Stimulated activated CD4-positive, alpha-beta T cell treated with anti-CD3 and anti-CD28 coated beads, Interleukin-4, amount 100 ng/mL, for 1 hour (primary cell): ENCODE measurements around the gene DACT3.
"Not testable (repeated sequence)": the region's sequence is repeated elsewhere in the genome, so short reads cannot be mapped to it uniquely, and the experiment has no call there.

ENCODE experiments used
- DNase-seq: peaks from one replicate; pipeline ENCODE4 v3.0.0-alpha.2; 2020

The DACT3 gene

DNA sequence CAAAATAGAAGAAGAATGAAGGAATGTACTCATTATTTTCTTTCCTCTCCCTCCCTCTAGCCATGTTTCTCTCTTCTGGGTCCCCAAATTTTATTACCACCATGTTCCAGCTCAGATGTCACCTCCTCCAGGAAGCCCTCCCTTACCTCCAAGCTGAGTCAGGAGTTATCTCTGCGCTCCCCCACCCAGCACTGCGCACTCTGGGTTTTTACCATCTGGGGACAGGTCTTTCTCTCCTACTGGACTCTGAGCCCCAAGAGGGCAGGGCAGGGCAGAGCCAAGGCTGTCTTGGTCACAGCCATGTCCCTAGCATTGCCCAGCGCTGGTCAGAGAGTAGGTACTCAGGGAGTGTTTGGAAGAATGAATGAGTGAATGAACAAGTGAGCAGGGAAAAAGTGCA lies 27.9 kb downstream of the DACT3 start:
- no peak for DNase-seq

- no peak for DNase-seq
Observed at GRCh38 chr19:46631481-46631880, 29.5 kb downstream of the DACT3 start.

GRCh38 chr19:46630586-46631205 lies 30.3 kb downstream of the DACT3 start:
- DNase-seq = no peak

DNA sequence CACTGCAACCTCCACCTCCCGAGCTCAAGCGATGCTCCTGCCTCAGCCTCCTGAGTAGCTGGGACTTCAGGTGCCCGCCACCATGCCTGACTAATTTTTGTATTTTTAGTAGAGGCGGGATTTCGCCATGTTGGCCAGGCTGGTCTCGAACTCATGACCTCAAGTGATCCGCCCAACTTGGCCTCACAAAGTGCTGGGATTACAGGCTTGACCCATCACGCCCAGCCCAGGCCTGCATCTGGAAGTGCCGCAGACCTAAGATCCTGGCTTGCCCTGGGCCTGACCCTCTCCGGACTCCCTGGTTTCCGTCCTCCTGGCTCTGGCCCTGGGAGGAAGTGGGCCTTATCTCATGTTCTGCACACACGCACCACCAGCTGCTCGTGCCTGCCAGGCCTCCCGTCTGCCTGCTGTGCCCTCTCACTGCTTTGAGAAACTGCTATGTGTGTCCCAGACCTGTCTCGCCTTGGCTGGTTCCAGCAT lies 31.4 kb downstream of the DACT3 start:
- DNase-seq = no peak

GRCh38 chr19:46628970-46629369 lies 32.0 kb downstream of the DACT3 start:
- DNase-seq = not testable (repeated sequence)

DNA sequence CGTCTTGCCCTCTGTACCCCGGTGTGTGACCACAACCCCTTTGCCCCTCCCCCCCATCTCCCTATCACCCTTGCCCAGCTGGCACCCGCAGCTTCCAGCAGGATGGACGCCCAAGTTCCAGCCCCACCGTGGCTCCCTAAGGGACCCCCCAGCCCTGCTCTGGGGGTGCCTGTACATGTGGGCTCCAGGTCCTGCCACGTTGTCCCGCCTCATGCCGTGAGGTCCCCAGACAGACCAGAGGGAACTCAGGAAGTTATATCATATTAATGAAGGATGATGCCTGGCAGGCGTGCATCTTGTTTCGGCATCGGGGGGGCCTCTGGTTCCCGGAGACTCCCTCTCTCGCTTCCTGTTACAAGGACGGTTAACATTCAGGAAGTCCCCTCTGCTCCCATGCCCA lies 34.5 kb downstream of the DACT3 start:
- no peak for DNase-seq

DNA sequence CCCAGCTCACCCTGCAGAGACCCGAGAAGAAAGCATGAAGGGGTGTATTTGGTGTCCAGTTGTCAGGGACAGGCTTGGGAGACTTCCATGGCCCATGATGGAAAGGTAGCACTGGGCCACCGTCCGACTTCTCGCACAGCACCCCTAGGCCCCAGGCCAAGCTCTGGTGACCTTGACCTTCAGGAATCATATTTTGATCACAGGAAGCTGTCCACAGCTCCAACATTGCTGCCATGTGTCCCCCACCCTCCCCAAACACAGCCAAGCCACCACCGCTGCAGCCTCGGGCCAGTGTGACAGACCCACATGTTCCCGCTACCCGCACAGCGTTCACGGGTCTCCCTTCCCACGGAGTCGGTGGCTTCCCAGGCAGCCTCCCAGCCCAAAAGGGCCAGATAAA lies 35.3 kb downstream of the DACT3 start:
- no peak for DNase-seq

DNA sequence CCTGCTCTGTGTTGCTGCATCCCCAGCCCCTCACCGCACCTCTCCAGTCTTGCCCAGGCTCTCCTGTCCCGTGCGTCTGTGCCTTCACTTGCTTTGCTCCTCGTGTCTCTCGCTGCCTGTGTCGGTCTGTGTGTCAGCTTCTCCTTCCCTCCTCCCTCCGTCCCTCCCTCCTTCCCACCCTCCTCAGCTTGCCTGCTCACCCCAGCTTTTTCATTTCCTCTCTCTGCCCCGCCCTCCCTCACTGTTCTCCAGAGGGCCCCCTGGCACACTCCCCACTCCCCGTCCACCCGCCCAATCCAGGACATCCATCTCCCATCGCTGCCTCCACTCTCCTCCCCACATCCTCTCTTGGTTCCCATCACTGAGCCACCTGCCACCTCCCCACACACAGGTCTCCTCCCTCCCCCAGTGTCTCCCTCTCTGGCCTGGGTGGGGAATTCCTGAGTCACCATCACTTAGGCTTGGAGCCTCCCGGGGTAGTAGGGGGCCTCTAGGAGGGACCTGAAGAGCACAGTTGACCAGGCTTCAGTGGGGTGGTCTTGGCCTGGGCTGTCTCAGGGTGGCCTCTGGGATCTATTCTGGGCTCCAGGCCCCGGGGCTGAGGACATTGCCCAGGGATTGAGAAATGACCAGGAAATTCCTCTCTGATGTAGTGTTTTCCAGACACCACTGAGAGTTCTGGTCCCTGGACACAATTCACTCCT lies 35.9 kb downstream of the DACT3 start, which contains the start of gene PTGIR:
Gene PTGIR (minus strand): TSS at position 132 of the 704 bp plus-strand sequence. CDS start 864 bp downstream, outside the sequence.
- DNase-seq = peak; percentile 31

DNA sequence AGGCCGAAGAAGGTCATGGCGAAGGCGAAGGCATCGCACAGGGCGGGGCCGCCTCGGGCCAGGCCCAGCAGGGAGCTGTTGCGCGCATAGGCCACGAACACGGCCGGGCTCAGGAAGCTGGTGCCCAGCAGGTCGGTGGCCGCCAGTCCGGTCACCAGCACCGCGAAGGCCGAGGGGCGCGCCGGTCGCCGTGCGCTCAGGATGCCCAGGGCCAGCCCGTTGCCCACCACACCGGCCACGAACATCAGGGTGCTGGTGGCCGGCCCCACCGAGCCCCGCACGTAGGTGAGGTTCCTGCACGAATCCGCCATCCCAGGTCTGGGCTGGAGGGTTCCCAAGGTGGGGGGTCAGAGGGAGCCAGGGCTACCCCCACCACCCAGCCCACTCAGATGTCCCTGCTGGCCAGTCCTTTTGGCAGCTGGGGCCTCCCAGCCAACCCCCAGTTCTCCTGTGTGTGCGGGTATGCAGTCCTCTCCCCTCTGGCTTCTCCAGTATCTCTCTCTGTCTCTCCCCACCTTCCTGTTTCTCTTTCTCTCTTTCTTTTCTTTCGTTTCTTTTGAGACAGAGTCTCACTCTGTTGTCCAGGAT lies 37.0 kb downstream of the DACT3 start:
- no peak for DNase-seq

DNA sequence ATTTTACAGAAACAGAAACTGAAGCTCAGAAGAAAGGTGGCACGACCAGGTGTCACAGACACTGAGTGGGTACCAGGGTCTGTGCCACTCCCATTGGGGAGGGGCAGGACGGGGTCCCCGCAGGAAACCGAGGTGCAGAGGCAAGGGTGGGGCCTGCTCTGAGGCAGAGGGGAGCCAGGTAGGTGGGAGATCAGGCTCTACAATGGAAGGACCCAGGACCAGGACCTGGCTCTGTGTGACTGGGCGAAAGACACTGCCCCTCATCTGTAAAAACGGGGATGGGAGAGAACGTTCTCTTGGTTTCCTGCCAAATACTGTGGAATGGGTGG lies 38.9 kb downstream of the DACT3 start:
- DNase-seq = no peak

- DNase-seq = no peak
Observed at GRCh38 chr19:46621191-46622117, 39.5 kb downstream of the DACT3 start.

- DNase-seq = no peak
Observed at GRCh38 chr19:46620716-46621115, 40.3 kb downstream of the DACT3 start.

GRCh38 chr19:46620267-46620666 lies 40.7 kb downstream of the DACT3 start:
- DNase-seq = no peak

- DNase-seq = no peak
Observed at GRCh38 chr19:46618670-46619231, 42.2 kb downstream of the DACT3 start.

GRCh38 chr19:46617601-46618000 lies 43.4 kb downstream of the DACT3 start:
- no peak for DNase-seq

- peak; percentile 52 for DNase-seq
Observed at GRCh38 chr19:46616631-46617322, 44.2 kb downstream of the DACT3 start.

- no peak for DNase-seq
Observed at GRCh38 chr19:46615966-46616365, 45.0 kb downstream of the DACT3 start.

DNA sequence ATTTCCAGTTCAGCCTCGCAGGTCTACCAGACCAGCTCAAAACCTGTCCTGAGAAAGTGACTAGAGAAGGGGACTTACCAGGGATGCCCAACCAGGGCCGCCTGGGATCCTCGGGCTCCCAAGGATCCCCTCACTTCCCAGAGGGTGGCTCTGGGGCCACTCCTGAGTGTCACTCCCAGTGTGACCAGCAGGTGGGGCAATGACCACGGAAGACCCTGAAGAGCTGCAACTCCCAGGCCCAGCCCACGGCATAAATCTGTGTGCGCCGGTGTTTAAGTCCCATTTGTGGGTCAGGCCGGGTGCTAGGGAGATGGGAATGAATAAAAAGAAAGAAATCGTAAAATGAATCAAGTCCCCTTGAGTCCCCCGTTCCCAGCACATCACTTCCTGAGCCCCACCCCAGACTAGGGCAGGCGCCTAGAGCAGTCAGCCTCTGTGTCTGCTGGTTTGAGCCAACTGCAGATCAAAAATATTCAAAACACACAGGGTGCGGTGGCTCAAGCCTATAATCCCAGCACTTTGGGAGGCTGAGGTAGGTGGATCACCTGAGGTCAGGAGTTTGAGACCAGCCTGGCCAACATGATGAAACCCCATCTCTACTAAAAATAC lies 46.8 kb downstream of the DACT3 start:
- peak; percentile 84 for DNase-seq

- DNase-seq = no peak
Observed at GRCh38 chr19:46613525-46613924, 47.5 kb downstream of the DACT3 start.

GRCh38 chr19:46611776-46612175 lies 49.2 kb downstream of the DACT3 start:
- no peak for DNase-seq
